Vagina (tissue), 2 donors: ENCODE data around the gene DENND1A. TPM values are rescaled to one million over a fixed set of nuclear protein-coding genes. Genes with fewer than 3 reads are reported as not detected.

Source experiments
- DNase-seq, 2 donors: peaks; one replicate each; pipeline ENCODE4 v3.0.0-alpha.2; 2017; ENCODE audit errors: extremely low spot score in 2 of 2
- H3K27ac ChIP-seq: fragments of 200-600 bp; sonication (generic); one replicate; pipeline ENCODE4 v1.5.1; 2019
- H3K27me3 ChIP-seq: fragments of 200-600 bp; sonication (generic); one replicate; pipeline ENCODE4 v1.5.1; 2019
- H3K36me3 ChIP-seq, 2 donors: fragments of 200-600 bp; sonication (generic); one replicate each; pipeline ENCODE4 v1.5.1; 2017 to 2019
- H3K4me1 ChIP-seq: fragments of 200-600 bp; sonication (generic); one replicate; pipeline ENCODE4 v1.5.1; 2019
- H3K4me3 ChIP-seq, 2 donors: fragments of 200-600 bp; sonication (generic); 1 replicate in 1 of 2; 2 replicates in 1 of 2; pipeline ENCODE4 v1.5.1; 2016 to 2019
- H3K9me3 ChIP-seq: fragments of 200-600 bp; sonication (generic); one replicate; pipeline ENCODE4 v1.5.1; 2019
- CTCF ChIP-seq, 3 experiments: fragments of 450-650 bp in 2 of 3; fragments of 200-600 bp in 1 of 3; sonication (generic) in 1 of 3; IDR thresholded peaks; one replicate each; pipeline ENCODE4 v1.5.1; 2017 to 2019; ENCODE audit warnings: antibody characterized with exemption in 3 of 3, mild to moderate bottlenecking in 2 of 3, moderate library complexity in 2 of 3
- POLR2A ChIP-seq, 2 donors: fragments of 450-650 bp; IDR thresholded peaks; one replicate each; pipeline ENCODE4 v1.6.1; 2017; ENCODE audit warnings: antibody characterized with exemption in 2 of 2, mild to moderate bottlenecking in 2 of 2, moderate library complexity in 2 of 2
- POLR2AphosphoS5 ChIP-seq, 2 donors: sonication (generic); formaldehyde crosslinking; IDR thresholded peaks; one replicate each; pipeline ENCODE4 v1.9.0; 2017; ENCODE audit warnings: antibody characterized with exemption in 2 of 2, mild to moderate bottlenecking in 2 of 2, low read depth in 1 of 2; ENCODE audit not compliant: insufficient read depth in 1 of 2
- intact Hi-C: fragments of 100-400 bp; cut with DNase I; formaldehyde crosslinking; loops from one replicate; pipeline ENCODE4 v1.15.1; 2023
- total RNA-seq: library from RNA; depleted of rRNA; stranded (reverse); fragments of >200 nt; gene quantifications from one replicate; pipeline ENCODE4 v1.2.3, GENCODE V29; 2016

The DENND1A gene
- total RNA-seq, 1 donor from 2014 or later = 20.4 TPM

GRCh38 chr9:123591283-123591682 lies 338.6 kb downstream of the DENND1A start:
- no peaks in the 10 kb centered on the region for H3K4me1 ChIP-seq
- no peaks in the 10 kb centered on the region for H3K9me3 ChIP-seq
- H3K27ac ChIP-seq = no peak overlapping the region
- H3K27me3 ChIP-seq = no peaks in the 10 kb centered on the region
- no peaks in the 10 kb centered on the region for H3K36me3 ChIP-seq
- no peak overlapping the region for H3K4me3 ChIP-seq
- intact Hi-C loops = no loop called here
- TF ChIP-seq POLR2A (IDR thresholded peaks at IDR 0.05) (no peak), CTCF (IDR thresholded peaks at IDR 0.05) (no peak), POLR2AphosphoS5 (IDR thresholded peaks at IDR 0.05; ENCODE audit: insufficient read depth in 1 of 2, low read depth in 1 of 2) (no peak)
- no peak for DNase-seq

GRCh38 chr9:123590499-123590898 lies 339.4 kb downstream of the DENND1A start:
- Histone ChIP-seq H3K36me3 (no peaks in the 10 kb centered on the region), H3K27me3 (no peaks in the 10 kb centered on the region), H3K27ac (no peak overlapping the region), H3K4me1 (no peaks in the 10 kb centered on the region), H3K4me3 (no peak overlapping the region), H3K9me3 (no peaks in the 10 kb centered on the region)
- intact Hi-C loops = no loop called here
- no peak for DNase-seq
- TF ChIP-seq POLR2A (IDR thresholded peaks at IDR 0.05) (no peak), POLR2AphosphoS5 (IDR thresholded peaks at IDR 0.05; ENCODE audit: insufficient read depth in 1 of 2, low read depth in 1 of 2) (no peak), CTCF (IDR thresholded peaks at IDR 0.05) (no peak)

- H3K27me3 ChIP-seq = no peaks in the 10 kb centered on the region
- no peaks in the 10 kb centered on the region for H3K4me1 ChIP-seq
- no peaks in the 10 kb centered on the region for H3K9me3 ChIP-seq
- no peak overlapping the region for H3K4me3 ChIP-seq
- H3K36me3 ChIP-seq = no peaks in the 10 kb centered on the region
- TF ChIP-seq POLR2AphosphoS5 (IDR thresholded peaks at IDR 0.05; ENCODE audit: insufficient read depth in 1 of 2, low read depth in 1 of 2) (no peak), CTCF (IDR thresholded peaks at IDR 0.05) (no peak), POLR2A (IDR thresholded peaks at IDR 0.05) (no peak)
- peak in 1 of 2 donors; percentile 52 for DNase-seq
- no peak overlapping the region for H3K27ac ChIP-seq
- intact Hi-C loops = no loop called here
These were observed 340.3 kb downstream of the DENND1A start for GRCh38 chr9:123589361-123590239.

- Histone ChIP-seq H3K27ac (no peak overlapping the region), H3K36me3 (no peaks in the 10 kb centered on the region), H3K27me3 (no peaks in the 10 kb centered on the region), H3K4me1 (no peaks in the 10 kb centered on the region), H3K9me3 (no peaks in the 10 kb centered on the region), H3K4me3 (no peak overlapping the region)
- intact Hi-C loops = no loop called here
- no peak for DNase-seq
- no peak for TF ChIP-seq POLR2AphosphoS5 (IDR thresholded peaks at IDR 0.05; ENCODE audit: insufficient read depth in 1 of 2, low read depth in 1 of 2)
- TF ChIP-seq CTCF (IDR thresholded peaks at IDR 0.05) = no peak
- TF ChIP-seq POLR2A (IDR thresholded peaks at IDR 0.05) = no peak
These were observed 343.7 kb downstream of the DENND1A start for GRCh38 chr9:123586275-123586674.
